UCSD-AML1 (cell line): ENCODE results near the gene APOA4.
"Not testable (repeated sequence)": the region's sequence is repeated elsewhere in the genome, so short reads cannot be mapped to it uniquely, and the experiment has no call there.

ENCODE experiments used
- DNase-seq: peaks from one replicate; lab custom pipeline; 2025; ENCODE audit not compliant: unreplicated experiment; lab: John Stamatoyannopoulos, UW

Gene APOA4

GRCh38 chr11:116807601-116808261 lies 15.4 kb downstream of the APOA4 start:
- DNase-seq, result no peak

GRCh38 chr11:116804001-116804400 lies 19.1 kb downstream of the APOA4 start:
- no peak for DNase-seq

DNA sequence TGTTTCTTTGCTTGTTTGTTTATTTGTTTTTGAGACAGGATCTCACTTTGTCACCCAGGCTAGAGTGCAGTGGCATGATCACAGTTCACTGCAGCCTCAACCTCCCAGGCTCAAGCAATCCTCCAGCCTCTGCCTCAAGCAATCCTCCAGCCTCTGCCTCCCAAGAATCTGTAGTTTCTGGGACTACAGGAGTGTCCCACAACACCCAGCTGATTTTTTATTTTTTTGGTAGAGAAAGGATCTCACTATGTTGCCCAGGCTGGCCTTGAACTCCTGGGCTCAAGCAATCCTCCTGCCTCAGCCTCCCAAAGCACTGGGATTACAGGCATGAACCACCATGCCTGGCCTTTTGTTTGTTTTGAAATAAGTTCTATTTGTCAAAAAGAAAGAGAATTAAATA lies 21.4 kb downstream of the APOA4 start:
- not testable (repeated sequence) for DNase-seq

GRCh38 chr11:116800610-116801009 lies 22.5 kb downstream of the APOA4 start:
- DNase-seq, result no peak

DNA sequence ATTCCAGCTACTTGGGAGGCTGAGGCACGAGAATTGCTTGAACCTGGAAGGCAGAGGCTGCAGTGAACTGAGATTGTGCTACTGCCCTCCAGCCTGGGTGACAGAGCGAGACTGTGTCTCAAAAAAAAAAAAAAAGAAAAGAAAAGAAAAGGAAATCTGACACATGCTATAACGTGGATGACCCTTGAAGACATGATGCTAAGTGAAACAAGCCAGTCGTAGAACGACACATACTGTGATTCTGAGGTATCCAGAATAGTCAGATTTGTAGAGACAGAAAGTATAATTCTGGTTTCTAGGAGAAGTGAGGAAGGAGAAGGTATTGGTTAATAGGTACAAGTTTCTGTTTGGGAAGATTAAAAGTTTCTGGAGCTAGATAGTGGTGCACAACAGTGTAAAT lies 24.7 kb downstream of the APOA4 start:
- no peak for DNase-seq

DNA sequence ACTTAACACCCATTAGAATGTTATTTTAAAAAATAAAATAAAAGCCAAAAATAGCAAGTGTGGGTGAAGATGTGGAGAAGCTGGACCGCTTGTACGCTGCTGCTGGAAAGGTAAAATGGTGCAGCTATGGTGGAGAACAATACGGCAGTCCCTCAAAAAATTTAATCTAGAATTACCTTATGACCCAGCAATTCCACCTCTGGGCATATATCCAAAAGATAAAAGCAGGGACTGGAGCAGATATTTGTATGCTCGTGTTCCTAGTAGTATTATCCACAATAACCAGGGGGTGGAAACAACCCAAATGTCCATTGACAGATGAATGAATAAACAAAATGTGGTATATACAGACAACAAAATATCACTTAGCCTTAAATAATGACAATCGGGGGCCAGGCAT lies 25.3 kb downstream of the APOA4 start:
- no peak for DNase-seq

- no peak for DNase-seq
These were observed 26.6 kb downstream of the APOA4 start for GRCh38 chr11:116796548-116796947.

DNA sequence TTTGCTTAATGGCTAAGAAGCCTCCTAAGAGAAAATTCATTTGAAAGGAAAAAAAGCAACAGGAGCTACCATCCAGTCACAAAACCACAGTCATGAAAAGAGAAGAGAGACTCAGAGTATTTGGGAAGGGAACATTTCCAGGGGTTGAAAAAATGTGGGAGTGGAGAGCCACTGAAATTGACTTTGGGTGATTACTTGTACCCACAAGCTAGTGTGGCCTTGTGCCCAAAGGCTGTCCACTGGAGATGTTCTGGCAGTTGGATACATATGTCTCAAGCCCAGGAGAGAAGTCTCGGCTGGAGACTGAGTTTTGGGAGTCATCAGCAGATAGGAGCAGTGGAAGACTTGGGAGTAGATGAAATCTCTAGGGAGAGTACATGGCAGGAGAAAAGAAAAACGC lies 28.3 kb downstream of the APOA4 start:
- no peak for DNase-seq

- DNase-seq, result no peak
These were observed 29.4 kb downstream of the APOA4 start for GRCh38 chr11:116793772-116794097.

- DNase-seq, result no peak
These were observed 30.0 kb downstream of the APOA4 start for GRCh38 chr11:116792869-116793771.

GRCh38 chr11:116792144-116792868 lies 30.8 kb downstream of the APOA4 start:
- DNase-seq, result no peak

DNA sequence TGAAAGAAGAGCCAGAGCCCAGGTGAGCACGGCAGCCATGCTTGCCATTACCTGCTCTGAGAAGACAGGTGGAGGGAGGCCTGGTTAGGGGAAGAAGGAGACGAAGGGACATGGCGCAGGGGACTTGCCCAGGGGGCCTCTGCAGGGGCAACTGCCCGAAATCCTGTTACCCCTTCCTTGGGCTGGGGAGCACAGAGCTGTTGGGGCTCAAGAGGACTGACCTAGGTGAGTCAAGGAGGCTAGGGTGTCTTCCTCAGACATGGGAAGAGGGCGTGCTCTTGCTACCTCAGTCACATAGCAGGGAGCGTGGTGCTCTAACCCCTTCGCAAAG lies 31.3 kb downstream of the APOA4 start, which contains the start of gene APOA5:
APOA5 (minus strand) TSS at position 67 of the 331 bp plus-strand sequence; CDS start at position 48, 19 bp downstream.
- DNase-seq, result no peak

DNA sequence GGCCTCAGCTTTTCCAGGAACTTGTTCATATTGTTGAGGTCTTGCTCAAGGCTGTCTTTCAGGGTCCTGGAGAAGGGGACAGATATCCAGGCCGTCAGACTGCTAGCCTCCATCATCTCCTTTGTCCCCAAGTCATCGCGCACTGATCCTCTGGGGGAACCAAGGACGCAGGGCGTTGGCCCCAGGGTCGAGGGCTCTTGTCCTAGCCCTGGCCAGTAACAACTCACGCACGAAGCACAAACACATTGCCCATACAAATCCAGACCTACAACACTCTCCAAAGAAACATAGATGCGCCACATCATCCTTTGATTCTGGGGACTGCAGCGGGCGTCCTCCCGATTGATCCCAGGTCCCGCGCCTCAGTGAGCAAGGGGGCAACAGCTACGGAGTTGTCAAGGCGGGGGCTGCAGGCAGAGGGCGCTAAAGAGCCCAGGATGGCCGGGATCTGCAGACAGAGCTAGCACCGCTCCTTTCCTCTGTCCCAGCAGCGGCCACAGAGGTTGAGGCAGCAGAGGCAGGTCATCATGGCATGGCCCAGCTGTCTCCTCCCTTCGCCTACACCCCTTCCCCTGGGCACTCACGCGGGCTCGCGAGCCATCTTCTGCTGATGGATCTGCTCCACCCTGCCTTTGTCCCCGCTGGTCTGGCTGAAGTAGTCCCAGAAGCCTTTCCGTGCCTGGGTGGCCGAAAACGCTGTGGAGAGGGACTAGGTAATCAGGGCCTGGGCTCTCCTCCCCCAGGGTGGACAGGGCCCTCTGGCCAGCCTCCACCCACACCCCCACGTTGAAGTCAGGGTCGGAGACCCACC lies 31.9 kb downstream of the APOA4 start:
- DNase-seq, result peak; percentile 73

DNA sequence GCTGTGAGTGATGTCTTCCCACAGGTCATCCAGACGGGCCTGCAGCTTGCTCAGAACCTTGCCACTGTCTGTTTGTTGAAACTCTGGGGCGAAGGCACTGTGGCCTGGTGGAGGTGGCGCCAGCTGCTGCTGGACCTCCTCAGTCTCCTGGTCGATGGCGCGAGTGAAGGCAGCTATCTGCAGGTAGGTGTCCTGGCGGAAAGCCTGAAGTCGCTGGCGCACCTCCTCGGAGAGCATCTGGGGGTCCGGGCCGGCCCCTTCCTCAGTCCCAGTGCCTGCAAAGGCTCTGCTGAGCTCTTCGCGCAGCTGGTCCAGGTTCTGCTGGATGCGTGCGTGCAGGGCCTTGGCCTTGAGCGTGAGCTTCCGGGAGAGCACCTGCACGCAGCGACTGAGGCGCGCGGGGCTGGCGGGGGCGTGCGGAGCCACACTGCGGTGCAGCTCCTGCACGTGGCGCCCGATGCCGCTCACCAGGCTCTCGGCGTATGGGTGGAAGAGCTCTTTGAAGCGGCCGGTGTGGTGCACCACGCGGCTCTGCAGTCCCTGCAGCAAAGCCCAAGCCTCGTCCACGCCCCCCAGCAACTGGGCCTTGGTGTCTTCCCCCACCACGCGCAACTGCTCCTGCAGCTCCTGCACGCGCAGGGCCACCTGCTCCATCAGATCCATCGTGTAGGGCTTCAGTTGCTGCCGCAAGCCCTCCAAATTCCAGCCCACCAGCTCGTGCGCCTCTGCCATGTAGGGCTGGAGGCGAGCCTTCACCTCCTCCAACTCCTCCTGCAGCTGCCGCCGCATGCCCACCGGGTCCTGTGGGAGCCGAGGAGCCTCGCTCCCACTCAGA lies 32.7 kb downstream of the APOA4 start:
- no peak for DNase-seq

GRCh38 chr11:116788975-116789374 lies 34.1 kb downstream of the APOA4 start:
- DNase-seq, result no peak

DNA sequence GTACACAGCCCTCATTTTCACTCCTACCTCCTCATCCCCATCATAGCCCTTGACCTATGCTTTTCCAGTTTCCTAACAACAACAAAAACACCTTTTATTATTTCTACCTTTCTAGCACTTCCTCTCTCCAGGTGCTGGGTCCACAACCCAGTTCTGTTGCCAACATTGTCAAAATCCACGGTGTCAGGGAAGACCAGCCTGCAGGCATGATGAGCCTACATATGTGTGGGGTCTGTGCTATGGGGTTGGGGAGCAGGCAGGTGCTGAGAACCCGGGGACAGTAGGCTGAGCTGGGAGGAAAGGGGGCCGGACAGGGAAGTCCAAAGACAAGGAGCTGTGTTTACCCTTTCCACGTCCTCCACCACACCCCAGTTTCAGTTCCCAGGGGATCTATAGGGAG lies 34.6 kb downstream of the APOA4 start:
- no peak for DNase-seq

DNA sequence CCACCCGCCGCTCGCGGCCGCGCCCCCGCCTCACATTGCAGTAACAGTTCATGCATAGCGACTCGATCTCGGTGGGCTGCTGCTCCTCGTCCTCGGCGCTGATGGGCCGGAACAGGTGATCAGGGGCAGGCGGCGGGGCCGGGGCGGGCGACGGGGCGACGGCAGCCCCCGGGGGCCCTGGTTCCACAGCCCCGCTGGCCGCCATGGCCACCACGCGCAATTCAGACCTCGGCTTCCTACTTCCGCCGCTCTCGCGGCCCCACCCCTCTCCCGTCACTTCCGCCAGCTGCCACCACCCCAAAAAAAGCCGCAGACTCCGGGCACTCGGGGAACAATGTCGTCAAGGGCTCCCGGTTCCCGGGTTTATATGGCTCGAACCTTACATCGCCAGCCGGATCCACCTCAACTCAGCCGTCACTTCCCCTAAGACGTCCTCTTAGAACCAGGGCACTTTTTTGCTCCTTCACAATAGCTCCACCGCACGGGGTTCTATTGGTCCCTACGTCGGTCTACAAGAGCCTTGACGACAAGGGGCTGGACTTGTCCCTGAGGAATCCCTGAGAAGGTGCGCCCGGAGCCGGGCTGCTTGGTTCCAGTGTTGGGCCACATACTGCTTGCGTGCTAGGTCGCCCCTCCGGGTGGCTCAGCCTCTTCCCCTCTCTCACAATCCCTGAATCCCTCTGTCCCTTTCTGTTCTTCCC lies 35.2 kb downstream of the APOA4 start, which contains the start of gene ZPR1:
ZPR1 (minus strand) TSS at position 238 of the 701 bp plus-strand sequence; CDS start at position 205, 33 bp downstream.
- peak; percentile 81 for DNase-seq

- no peak for DNase-seq
These were observed 35.7 kb downstream of the APOA4 start for GRCh38 chr11:116787436-116787785.

DNA sequence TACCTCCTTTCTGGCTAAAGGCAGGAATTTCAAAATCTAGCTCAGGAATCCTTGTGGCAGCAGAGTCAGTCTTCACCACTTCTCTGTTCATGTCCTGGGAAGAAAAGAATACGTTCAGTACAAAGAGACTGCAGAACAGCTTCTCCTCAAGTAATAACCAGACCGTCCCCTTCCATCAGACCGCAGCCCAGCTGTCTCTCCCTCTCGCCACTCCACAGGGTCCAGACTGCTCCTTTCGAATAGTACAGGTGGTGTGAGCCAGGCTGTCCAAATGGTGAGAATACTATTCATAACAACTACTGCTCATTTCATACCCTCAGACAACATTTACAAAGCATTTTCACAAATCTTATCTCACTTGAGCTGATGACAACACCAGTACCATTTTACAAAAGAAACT lies 36.1 kb downstream of the APOA4 start:
- no peak for DNase-seq

- DNase-seq, result no peak
These were observed 36.8 kb downstream of the APOA4 start for GRCh38 chr11:116786326-116786725.
